Measurements from ENCODE around the gene THAP10.
A peak's percentile ranks its signal among the peaks of the same experiment; 100 is the strongest.

THAP10 gene

GRCh38 chr15:70833861-70834765, 58.1 kb downstream of the THAP10 start (continued):
- TF ChIP-seq ZNF513 (tag by site-specific recombination; IDR thresholded peaks at IDR 0.05) (no peak), ZFP3 (tag by site-specific recombination; IDR thresholded peaks at IDR 0.05; ENCODE audit: low read depth) (no peak), ZBTB49 (tag by site-specific recombination; IDR thresholded peaks at IDR 0.05; ENCODE audit: low read depth) (no peak), ZNF266 (tag by site-specific recombination; IDR thresholded peaks at IDR 0.05; ENCODE audit: low read depth) (no peak), ZNF692 (tag by site-specific recombination; IDR thresholded peaks at IDR 0.05) (peak; percentile 82), OSR2 (tag by site-specific recombination; IDR thresholded peaks at IDR 0.05) (peak; percentile 82), ZNF670 (tag by site-specific recombination; IDR thresholded peaks at IDR 0.05; ENCODE audit: low read depth) (no peak), ZBTB1 (tag by site-specific recombination; IDR thresholded peaks at IDR 0.05) (no peak), BCL11B (tag by site-specific recombination; IDR thresholded peaks at IDR 0.05; ENCODE audit: low read depth) (no peak), ZSCAN4 (tag by site-specific recombination; IDR thresholded peaks at IDR 0.05) (no peak), ZSCAN23 (tag by site-specific recombination; IDR thresholded peaks at IDR 0.05) (no peak), ZNF140 (tag by site-specific recombination; IDR thresholded peaks at IDR 0.05) (no peak), ZNF701 (tag by site-specific recombination; IDR thresholded peaks at IDR 0.05) (peak; percentile 88), ZNF114 (tag by site-specific recombination; IDR thresholded peaks at IDR 0.05) (no peak), HOXD13 (CRISPR knock-in tag; IDR thresholded peaks at IDR 0.05; ENCODE audit: borderline replicate concordance) (no peak), ZBTB17 (tag by site-specific recombination; IDR thresholded peaks at IDR 0.05) (peak; percentile 96), ZNF239 (tag by site-specific recombination; IDR thresholded peaks at IDR 0.05) (no peak)
- TF ChIP-seq, protein P1, sequence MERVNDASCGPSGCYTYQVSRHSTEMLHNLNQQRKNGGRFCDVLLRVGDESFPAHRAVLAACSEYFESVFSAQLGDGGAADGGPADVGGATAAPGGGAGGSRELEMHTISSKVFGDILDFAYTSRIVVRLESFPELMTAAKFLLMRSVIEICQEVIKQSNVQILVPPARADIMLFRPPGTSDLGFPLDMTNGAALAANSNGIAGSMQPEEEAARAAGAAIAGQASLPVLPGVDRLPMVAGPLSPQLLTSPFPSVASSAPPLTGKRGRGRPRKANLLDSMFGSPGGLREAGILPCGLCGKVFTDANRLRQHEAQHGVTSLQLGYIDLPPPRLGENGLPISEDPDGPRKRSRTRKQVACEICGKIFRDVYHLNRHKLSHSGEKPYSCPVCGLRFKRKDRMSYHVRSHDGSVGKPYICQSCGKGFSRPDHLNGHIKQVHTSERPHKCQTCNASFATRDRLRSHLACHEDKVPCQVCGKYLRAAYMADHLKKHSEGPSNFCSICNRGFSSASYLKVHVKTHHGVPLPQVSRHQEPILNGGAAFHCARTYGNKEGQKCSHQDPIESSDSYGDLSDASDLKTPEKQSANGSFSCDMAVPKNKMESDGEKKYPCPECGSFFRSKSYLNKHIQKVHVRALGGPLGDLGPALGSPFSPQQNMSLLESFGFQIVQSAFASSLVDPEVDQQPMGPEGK (tag by site-specific recombination; IDR thresholded peaks at IDR 0.05): peak; percentile 89
